Hippocampal formation (tissue), 2 donors: ENCODE measurements around the gene DRC7.
"Not testable (repeated sequence)": the region's sequence is repeated elsewhere in the genome, so short reads cannot be mapped to it uniquely, and the experiment has no call there.

Experiments used
- DNase-seq, 2 donors: peaks; one replicate each; lab custom pipeline; 2025; lab: John Stamatoyannopoulos, UW

Gene DRC7

GRCh38 chr16:57734308-57734924 lies 39.8 kb downstream of the DRC7 start:
- DNase-seq, result no peak

- DNase-seq, result peak; percentile 100
Measured at GRCh38 chr16:57734925-57735754, 40.5 kb downstream of the DRC7 start.

GRCh38 chr16:57735755-57736418 lies 41.3 kb downstream of the DRC7 start, which contains the start of gene KATNB1:
KATNB1 (plus strand) TSS chr16:57735770; CDS start chr16:57737244, 1,474 bp downstream.
- no peak for DNase-seq

- DNase-seq, result peak in 1 of 2 donors; percentile 50
Measured at GRCh38 chr16:57736419-57737351, 42.1 kb downstream of the DRC7 start.

DNA sequence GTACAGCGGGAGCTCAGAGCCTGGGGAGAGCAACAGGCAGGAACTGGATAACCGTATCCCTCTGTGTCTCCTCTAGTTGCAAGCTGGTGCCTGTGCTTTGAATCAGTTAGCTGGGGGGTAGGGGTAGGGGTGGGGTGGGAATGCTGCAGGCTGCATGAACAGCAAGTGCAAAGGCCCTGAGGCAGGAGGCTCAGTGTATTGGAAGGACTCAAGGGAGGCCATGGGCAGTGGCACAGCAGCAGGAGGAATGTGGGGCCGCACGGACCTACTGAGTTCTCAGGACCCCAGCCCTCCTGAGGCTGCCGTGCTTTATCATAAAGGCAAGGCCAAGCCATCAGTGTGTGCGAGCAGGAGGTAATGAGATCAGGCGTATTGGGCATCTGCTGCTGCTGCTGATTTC lies 44.2 kb downstream of the DRC7 start:
- no peak for DNase-seq

DNA sequence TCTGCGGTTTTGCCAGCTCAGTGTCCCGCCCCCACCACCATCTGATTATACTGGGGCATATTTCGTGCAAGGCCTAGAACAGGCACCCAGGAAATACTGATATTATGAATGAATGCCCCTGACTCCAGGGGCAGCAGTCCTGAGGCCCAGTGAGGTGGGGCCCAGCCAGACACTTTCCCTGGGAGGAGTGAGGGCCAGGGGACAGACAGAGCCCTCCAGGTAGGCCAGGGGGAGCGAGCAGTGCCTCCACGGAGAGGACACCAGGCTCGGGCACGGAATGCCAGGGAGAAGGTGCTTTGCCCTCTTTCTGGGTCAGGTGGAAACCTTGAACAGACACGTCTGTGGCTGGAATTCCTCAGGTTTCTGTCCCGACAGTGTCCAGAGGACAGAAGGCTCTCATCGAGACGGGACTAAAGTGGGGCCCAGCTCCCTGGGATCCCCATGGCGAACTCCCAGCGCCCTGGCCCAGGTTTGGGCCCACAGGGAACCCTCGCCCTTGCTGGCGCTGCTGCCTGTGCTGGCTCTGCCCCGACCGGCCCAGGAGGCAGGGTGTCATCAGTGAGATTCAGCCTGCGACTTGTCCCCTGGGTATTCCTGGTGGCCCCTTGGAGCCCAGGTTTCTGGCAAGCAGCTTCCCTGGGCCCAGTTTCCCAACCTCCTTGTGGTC lies 45.3 kb downstream of the DRC7 start:
- DNase-seq, result no peak

DNA sequence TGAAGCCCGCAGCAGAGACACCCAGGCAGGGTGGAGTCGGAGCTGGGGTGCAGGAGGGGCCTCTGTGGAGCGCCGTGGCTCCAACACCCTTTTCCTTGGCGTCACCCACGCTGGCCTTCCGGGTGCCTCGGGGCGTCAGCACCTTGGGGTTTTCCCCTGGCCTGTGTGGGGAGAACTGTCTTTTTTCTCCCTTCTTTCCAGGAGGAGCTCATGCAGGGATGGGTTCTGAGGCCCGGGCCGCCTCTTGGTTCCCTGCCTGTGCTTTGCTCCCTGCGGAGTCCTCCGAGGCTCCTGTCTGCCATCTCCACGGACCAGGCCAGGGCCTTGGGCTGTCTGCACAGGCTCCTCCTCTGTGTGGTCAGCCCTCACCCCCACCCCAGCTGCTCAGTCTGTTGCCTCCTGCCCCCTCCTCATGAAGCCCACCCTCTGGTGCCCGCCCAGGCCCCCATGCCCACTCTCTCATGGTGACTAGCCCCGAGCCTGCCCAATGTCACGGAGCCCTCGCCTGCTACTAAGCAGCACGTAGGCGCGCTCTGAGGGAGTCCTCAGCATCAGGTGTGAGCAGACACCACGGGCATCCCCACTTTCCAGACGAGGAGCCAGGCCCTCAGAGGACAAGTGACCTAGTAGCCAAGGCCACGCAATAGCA lies 45.9 kb downstream of the DRC7 start:
- DNase-seq, result no peak

DNA sequence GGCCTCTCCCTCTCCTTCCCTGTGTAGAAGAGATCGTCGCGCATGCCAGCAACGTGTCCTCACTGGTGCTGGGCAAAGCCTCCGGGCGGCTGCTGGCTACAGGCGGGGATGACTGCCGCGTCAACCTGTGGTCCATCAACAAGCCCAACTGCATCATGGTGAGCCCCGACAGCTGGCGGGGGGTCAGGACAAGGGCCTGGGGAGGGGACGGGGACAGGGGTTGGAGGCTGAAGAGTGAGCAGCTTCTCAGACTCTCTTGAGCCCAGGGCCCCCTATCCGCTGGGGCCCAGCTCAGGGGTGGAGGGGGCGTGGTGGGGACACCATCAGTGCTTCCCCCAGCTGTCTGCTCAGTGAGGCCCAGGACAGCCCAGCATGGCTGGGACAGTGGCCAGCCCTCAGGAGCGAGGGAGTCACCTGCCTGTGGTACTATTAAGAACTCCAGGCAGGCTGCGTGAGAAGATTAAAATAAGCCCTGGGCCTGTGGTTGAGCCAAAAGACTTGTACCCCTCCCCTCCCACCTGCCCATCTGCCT lies 47.1 kb downstream of the DRC7 start:
- no peak for DNase-seq

DNA sequence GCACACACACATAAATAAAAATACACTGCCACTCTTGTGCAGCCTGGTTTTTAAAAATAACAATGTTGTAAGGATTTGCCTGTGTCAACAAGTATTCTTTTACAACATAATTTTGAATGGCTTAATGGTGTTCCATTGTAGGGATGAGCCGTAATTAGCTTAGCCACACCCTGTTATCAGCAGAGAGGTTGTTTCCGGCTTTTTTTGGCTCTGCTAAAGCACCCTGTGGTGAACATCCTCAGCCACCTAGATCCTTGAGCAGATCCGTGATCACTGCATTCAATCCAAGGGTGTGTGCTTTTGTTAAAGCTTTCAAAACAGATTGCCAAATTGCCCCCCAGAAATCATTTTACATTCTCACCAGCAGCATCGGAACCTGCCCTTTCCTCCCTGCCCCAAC lies 47.9 kb downstream of the DRC7 start:
- no peak for DNase-seq

- DNase-seq, result no peak
Measured at GRCh38 chr16:57743458-57743857, 48.9 kb downstream of the DRC7 start.

DNA sequence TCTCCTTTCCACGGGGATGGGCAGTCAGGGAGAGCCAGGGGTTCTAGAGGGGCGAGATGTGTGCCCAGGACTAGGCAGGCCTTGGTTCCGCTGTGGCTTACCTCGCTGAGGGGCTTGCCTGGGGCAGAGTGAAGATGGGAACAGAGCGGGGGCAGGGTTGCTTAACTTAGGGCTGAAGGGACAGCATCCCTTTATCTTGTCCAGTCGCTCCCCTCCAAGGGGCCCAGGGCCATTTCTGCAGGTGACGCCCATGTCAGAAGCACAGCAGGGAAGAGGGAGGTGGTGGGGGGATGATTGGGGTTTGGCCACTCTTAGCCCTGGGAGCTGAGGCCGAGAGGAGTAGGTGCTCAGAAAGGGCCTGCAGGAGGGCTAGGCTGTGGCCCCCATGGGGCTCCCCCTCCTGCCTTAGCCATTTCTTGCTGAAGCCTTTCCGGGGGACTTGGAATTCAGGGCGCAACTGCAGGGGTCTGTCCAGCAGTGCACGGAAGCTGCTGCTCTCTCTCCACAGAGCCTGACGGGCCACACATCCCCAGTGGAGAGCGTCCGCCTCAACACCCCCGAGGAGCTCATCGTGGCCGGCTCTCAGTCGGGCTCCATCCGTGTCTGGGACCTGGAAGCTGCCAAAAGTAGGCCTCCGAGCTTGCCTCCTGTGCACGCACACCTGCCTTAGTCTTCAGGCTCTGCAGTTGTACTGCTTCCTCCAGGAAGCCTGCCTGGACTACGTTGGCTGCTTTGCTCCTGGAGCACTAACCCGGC lies 49.5 kb downstream of the DRC7 start:
- DNase-seq, result no peak

- no peak for DNase-seq
Measured at GRCh38 chr16:57744642-57744903, 50.0 kb downstream of the DRC7 start.

- DNase-seq, result no peak
Measured at GRCh38 chr16:57745768-57746167, 51.2 kb downstream of the DRC7 start.

- DNase-seq, result not testable (repeated sequence)
Measured at GRCh38 chr16:57746316-57746715, 51.7 kb downstream of the DRC7 start.

DNA sequence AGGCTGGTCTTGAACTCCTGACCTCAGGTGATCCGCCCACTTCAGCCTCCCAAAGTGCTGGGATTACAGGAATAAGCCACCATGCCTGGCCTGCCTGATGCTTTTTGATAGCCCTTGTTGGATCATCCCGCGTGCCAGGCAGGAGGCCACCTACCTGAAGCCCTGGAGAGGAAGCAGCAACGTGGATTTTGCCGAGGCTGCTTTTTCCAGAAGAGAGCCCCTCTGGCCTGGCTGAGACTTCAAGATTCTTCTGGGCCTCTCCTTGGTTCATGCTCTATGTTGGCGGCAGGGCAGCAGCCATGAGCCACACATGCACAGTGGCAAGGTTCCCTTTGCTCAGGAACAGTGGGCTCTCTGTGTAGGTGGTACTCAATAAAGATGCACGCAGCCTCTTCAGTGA lies 52.5 kb downstream of the DRC7 start:
- DNase-seq, result no peak

- no peak for DNase-seq
Measured at GRCh38 chr16:57747496-57747895, 52.9 kb downstream of the DRC7 start.

- no peak for DNase-seq
Measured at GRCh38 chr16:57747996-57748395, 53.4 kb downstream of the DRC7 start.

DNA sequence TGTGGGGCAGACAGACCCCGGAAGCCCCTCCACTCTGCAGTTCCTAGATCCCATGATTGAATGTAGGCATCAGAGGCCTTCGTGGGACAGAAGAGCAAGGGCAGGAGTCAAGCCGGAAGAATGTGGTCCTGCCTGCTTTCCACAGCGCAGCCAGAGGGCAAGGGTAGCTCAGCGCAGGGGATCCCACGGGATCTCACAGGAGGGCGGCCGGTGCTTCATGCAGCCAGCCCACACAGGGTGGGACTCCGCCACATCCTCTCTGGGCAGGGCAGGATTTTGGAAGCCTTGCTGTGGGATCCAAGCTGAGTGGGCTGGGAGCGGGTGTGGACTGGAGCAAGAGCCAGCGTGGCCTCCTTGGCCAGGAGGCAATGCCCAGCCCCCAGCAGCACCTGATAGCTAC lies 54.0 kb downstream of the DRC7 start:
- DNase-seq, result no peak

- DNase-seq, result no peak
Measured at GRCh38 chr16:57749101-57749692, 54.6 kb downstream of the DRC7 start.
